LNCAP (cell line): ENCODE data around the gene TACO1.

Source experiments
- TF ChIP-seq, protein P1 (sequence below): fragments of 450-650 bp; IDR thresholded peaks from 2 replicates; pipeline ENCODE4 v1.5.1; 2017; ENCODE audit warnings: mild to moderate bottlenecking

TACO1 gene

DNA sequence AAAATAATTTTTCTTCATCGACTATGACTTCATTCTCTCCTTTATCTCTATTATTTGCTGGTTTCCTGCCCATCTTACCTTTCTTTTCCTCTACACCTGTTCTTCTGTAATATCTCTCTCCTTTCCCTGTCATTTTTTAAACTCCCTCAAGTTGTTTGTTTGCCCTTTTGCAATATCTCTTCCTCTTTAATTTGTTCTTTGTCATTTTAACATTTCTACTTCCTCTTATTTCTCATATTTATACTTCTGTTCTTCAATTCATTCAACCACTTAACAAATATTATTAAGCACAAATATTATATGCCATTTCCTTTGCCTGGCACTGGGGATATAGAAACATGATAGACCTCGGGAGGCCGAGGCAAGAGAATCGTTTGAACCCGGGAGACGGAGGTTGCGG, 44.2 kb downstream of the TACO1 start:
- TF ChIP-seq, protein P1, sequence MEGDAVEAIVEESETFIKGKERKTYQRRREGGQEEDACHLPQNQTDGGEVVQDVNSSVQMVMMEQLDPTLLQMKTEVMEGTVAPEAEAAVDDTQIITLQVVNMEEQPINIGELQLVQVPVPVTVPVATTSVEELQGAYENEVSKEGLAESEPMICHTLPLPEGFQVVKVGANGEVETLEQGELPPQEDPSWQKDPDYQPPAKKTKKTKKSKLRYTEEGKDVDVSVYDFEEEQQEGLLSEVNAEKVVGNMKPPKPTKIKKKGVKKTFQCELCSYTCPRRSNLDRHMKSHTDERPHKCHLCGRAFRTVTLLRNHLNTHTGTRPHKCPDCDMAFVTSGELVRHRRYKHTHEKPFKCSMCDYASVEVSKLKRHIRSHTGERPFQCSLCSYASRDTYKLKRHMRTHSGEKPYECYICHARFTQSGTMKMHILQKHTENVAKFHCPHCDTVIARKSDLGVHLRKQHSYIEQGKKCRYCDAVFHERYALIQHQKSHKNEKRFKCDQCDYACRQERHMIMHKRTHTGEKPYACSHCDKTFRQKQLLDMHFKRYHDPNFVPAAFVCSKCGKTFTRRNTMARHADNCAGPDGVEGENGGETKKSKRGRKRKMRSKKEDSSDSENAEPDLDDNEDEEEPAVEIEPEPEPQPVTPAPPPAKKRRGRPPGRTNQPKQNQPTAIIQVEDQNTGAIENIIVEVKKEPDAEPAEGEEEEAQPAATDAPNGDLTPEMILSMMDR = no peak

GRCh38 chr17:63645775-63646487, 45.2 kb downstream of the TACO1 start:
- TF ChIP-seq, protein P1 = no peak

GRCh38 chr17:63646488-63646806, 45.8 kb downstream of the TACO1 start:
- TF ChIP-seq, protein P1 = no peak

- TF ChIP-seq, protein P1 = no peak
These were observed 46.5 kb downstream of the TACO1 start for GRCh38 chr17:63647065-63647725.

- TF ChIP-seq, protein P1 = no peak
These were observed 47.2 kb downstream of the TACO1 start for GRCh38 chr17:63647936-63648335.

DNA sequence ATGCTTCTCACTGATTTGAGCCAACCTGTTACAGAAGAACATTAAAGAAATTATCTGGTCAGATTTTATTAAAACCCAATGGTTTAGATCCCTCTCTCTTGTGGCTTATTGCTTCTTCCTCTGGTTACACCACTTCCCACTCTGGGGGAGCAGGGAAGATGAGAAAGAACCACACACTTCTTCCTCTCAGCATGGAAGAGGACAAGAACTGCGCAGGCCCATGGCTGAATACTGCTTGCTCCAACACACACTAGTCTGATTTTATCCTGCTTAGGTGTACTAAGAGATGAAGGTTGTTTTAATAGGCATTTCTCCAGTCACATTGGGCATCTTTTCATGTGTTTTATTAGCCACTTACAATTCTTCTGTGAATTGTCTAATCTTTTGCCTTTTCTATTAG, 49.1 kb downstream of the TACO1 start:
- TF ChIP-seq, protein P1 = no peak

DNA sequence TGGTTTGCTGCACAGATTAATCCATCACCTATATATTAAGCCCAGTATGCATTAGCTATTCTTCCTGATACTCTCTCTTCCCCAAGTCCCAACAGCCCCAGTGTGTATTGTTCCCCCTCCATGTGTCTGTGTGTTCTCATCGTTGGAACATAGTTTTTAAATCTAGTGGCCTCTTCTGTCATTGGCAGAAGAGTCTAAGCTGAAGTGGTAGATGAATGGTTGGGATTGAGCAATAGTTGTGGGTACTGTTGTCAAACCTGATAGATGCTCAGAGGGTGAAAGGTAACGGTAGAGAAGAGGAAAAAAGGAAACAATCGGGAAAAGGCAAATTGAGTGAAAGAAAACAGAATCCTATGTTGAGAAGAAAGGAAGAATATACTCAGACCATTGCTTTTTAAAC, 51.4 kb downstream of the TACO1 start:
- TF ChIP-seq, protein P1 = no peak
